HepG2 (cell line): Measurements from ENCODE around the gene CCNYL1. TPM values are rescaled to one million over a fixed set of nuclear protein-coding genes. Genes with fewer than 3 reads are reported as not detected.
"Not testable (repeated sequence)": the region's sequence is repeated elsewhere in the genome, so short reads cannot be mapped to it uniquely, and the experiment has no call there.

Experiments
- CEBPG ChIP-seq: IDR thresholded peaks from 2 replicates; pipeline ENCODE4 v1.6.1; 2016
- GATAD2A ChIP-seq: IDR thresholded peaks from 2 replicates; pipeline ENCODE4 v1.6.1; 2016
- HNF4A ChIP-seq: sonication (generic); formaldehyde crosslinking; IDR thresholded peaks from 2 replicates; pipeline ENCODE4 v1.4.0; 2020; ENCODE audit warnings: missing genetic modification reagents
- KAT7 ChIP-seq: IDR thresholded peaks from 2 replicates; pipeline ENCODE4 v1.6.1; 2018; ENCODE audit warnings: borderline replicate concordance, missing compliant biosample characterization
- NR2F6 ChIP-seq, 2 experiments: IDR thresholded peaks; 2 replicates each; pipeline ENCODE4 v1.6.1; 2016; ENCODE audit warnings: antibody characterized with exemption in 1 of 2, mild to moderate bottlenecking in 1 of 2
- RCOR2 ChIP-seq: IDR thresholded peaks from 2 replicates; pipeline ENCODE4 v1.6.1; 2016; ENCODE audit warnings: missing biosample characterization, missing genetic modification reagents
- RXRA ChIP-seq: sonication (generic); formaldehyde crosslinking; IDR thresholded peaks from 2 replicates; pipeline ENCODE4 v1.5.1; 2020; ENCODE audit warnings: missing genetic modification reagents
- RXRB ChIP-seq: IDR thresholded peaks from 2 replicates; pipeline ENCODE4 v1.6.1; 2016; ENCODE audit warnings: borderline replicate concordance, missing genetic modification reagents, missing compliant biosample characterization
- SALL1 ChIP-seq: sonication (generic); formaldehyde crosslinking; IDR thresholded peaks from 2 replicates; pipeline ENCODE4 v1.8.0; 2022; ENCODE audit warnings: mild to moderate bottlenecking, missing genetic modification reagents
- ZMYM2 ChIP-seq: sonication (generic); formaldehyde crosslinking; IDR thresholded peaks from 2 replicates; pipeline ENCODE4 v1.8.0; 2022; ENCODE audit warnings: mild to moderate bottlenecking, missing genetic modification reagents
- ZNF205 ChIP-seq: IDR thresholded peaks from 2 replicates; pipeline ENCODE4 v1.6.1; 2018; ENCODE audit warnings: missing biosample characterization, missing genetic modification reagents
- ZNF33B ChIP-seq: sonication (generic); formaldehyde crosslinking; IDR thresholded peaks from 2 replicates; pipeline ENCODE4 v1.5.1; 2020; ENCODE audit warnings: mild to moderate bottlenecking, missing genetic modification reagents
- ZNF34 ChIP-seq: sonication (generic); formaldehyde crosslinking; IDR thresholded peaks from 2 replicates; pipeline ENCODE4 v1.4.0; 2020; ENCODE audit warnings: mild to moderate bottlenecking, missing genetic modification reagents, borderline replicate concordance
- ZNF761 ChIP-seq: sonication (generic); formaldehyde crosslinking; conservative IDR thresholded peaks from 2 replicates; pipeline ENCODE4 v1.4.0; 2020; ENCODE audit warnings: mild to moderate bottlenecking, missing genetic modification reagents
- ZNF776 ChIP-seq: sonication (generic); formaldehyde crosslinking; IDR thresholded peaks from 2 replicates; pipeline ENCODE4 v1.4.0; 2020; ENCODE audit warnings: mild to moderate bottlenecking, missing genetic modification reagents
- polyA plus RNA-seq, 8 experiments: library from polyadenylated mRNA; depleted of rRNA in 3 of 8; stranded (reverse) in 7 of 8; unstranded in 1 of 8; fragments of >200 nt; fragmentation: Illumina TruSeq in 4 of 8; extraction: Trizol in 4 of 8; gene quantifications; 2 replicates each; pipeline versions ENCODE4 v1.2.1 to v1.2.3, GENCODE V29; 2011 to 2016; ENCODE audit warnings: low read depth in 4 of 8, missing spikeins in 1 of 8, mixed read lengths in 1 of 8; ENCODE audit not compliant: insufficient read depth in 1 of 8
- total RNA-seq, 5 experiments: library from RNA; depleted of rRNA; stranded (reverse); fragments of >200 nt; fragmentation: Illumina TruSeq; extraction: Trizol; gene quantifications; 2 replicates each; pipeline ENCODE4 v1.2.3, GENCODE V29; 2016; ENCODE audit warnings: low read depth in 1 of 5
- TF ChIP-seq, protein P1 (sequence below): sonication (generic); formaldehyde crosslinking; conservative IDR thresholded peaks from 2 replicates; pipeline ENCODE4 v1.4.0; 2020; ENCODE audit warnings: mild to moderate bottlenecking, missing genetic modification reagents, moderate library complexity
- TF ChIP-seq, protein P2 (sequence below): IDR thresholded peaks from 2 replicates; pipeline ENCODE4 v1.4.0; 2020; ENCODE audit warnings: mild to moderate bottlenecking, missing genetic modification reagents
- TF ChIP-seq, protein P3 (sequence below): IDR thresholded peaks from 2 replicates; pipeline ENCODE4 v1.6.1; 2016; ENCODE audit warnings: mild to moderate bottlenecking
- TF ChIP-seq, protein P4 (sequence below): sonication (generic); formaldehyde crosslinking; IDR thresholded peaks from 2 replicates; pipeline ENCODE4 v1.4.0; 2020; ENCODE audit warnings: missing genetic modification reagents

Gene CCNYL1
- total and polyA plus RNA-seq, 2 of the 13 experiments (the other 11 are each of a cell fraction or from before 2014, with no cell fraction given), result 12.5 to 16.2 TPM

DNA sequence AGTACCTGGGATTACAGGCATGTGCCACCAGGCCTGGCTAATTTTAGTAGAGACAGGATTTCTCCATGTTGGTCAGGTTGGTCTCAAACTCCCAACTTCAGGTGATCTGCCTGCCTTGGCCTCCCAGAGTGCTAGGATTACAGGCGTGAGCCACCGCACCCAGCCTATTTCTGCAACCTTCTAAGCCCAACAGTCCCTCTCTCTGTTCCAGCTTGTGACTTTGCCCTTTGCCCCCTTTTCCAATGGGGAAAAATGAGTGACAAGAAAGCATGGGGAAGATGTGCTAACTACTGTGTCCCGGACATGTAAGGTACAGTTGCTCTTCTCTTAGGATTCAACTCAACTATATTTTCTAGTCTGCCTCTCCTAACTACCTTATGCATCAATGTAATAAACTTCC, 50.0 kb downstream of the CCNYL1 start (continued):
- TF ChIP-seq, protein P1, sequence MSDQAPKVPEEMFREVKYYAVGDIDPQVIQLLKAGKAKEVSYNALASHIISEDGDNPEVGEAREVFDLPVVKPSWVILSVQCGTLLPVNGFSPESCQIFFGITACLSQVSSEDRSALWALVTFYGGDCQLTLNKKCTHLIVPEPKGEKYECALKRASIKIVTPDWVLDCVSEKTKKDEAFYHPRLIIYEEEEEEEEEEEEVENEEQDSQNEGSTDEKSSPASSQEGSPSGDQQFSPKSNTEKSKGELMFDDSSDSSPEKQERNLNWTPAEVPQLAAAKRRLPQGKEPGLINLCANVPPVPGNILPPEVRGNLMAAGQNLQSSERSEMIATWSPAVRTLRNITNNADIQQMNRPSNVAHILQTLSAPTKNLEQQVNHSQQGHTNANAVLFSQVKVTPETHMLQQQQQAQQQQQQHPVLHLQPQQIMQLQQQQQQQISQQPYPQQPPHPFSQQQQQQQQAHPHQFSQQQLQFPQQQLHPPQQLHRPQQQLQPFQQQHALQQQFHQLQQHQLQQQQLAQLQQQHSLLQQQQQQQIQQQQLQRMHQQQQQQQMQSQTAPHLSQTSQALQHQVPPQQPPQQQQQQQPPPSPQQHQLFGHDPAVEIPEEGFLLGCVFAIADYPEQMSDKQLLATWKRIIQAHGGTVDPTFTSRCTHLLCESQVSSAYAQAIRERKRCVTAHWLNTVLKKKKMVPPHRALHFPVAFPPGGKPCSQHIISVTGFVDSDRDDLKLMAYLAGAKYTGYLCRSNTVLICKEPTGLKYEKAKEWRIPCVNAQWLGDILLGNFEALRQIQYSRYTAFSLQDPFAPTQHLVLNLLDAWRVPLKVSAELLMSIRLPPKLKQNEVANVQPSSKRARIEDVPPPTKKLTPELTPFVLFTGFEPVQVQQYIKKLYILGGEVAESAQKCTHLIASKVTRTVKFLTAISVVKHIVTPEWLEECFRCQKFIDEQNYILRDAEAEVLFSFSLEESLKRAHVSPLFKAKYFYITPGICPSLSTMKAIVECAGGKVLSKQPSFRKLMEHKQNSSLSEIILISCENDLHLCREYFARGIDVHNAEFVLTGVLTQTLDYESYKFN (CRISPR knock-in tag), result peak; percentile 43; the same call in 1 of the 2 replicates
- TF ChIP-seq HNF4A (CRISPR knock-in tag), result peak; percentile 59; the same call in 1 of the 2 replicates
- TF ChIP-seq GATAD2A (CRISPR knock-in tag), result 0 out of 2 replicates have a peak, but pooled peaks have one; percentile 25
- TF ChIP-seq SALL1, result peak; percentile 37; the same call in 1 of the 2 replicates
- 0 out of 2 replicates have a peak, but pooled peaks have one; percentile 23 for TF ChIP-seq ZNF33B (CRISPR knock-in tag)
- TF ChIP-seq, protein P2, sequence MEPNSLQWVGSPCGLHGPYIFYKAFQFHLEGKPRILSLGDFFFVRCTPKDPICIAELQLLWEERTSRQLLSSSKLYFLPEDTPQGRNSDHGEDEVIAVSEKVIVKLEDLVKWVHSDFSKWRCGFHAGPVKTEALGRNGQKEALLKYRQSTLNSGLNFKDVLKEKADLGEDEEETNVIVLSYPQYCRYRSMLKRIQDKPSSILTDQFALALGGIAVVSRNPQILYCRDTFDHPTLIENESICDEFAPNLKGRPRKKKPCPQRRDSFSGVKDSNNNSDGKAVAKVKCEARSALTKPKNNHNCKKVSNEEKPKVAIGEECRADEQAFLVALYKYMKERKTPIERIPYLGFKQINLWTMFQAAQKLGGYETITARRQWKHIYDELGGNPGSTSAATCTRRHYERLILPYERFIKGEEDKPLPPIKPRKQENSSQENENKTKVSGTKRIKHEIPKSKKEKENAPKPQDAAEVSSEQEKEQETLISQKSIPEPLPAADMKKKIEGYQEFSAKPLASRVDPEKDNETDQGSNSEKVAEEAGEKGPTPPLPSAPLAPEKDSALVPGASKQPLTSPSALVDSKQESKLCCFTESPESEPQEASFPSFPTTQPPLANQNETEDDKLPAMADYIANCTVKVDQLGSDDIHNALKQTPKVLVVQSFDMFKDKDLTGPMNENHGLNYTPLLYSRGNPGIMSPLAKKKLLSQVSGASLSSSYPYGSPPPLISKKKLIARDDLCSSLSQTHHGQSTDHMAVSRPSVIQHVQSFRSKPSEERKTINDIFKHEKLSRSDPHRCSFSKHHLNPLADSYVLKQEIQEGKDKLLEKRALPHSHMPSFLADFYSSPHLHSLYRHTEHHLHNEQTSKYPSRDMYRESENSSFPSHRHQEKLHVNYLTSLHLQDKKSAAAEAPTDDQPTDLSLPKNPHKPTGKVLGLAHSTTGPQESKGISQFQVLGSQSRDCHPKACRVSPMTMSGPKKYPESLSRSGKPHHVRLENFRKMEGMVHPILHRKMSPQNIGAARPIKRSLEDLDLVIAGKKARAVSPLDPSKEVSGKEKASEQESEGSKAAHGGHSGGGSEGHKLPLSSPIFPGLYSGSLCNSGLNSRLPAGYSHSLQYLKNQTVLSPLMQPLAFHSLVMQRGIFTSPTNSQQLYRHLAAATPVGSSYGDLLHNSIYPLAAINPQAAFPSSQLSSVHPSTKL (CRISPR knock-in tag), result 0 out of 2 replicates have a peak, but pooled peaks have one; percentile 31
- 0 out of 2 replicates have a peak, but pooled peaks have one; percentile 35 for TF ChIP-seq ZNF205
- TF ChIP-seq RXRA, result 0 out of 2 replicates have a peak, but pooled peaks have one; percentile 33
- TF ChIP-seq ZMYM2 (CRISPR knock-in tag), result peak; percentile 89
- TF ChIP-seq ZNF34 (CRISPR knock-in tag), result 0 out of 2 replicates have a peak, but pooled peaks have one; percentile 48
- TF ChIP-seq KAT7 (CRISPR knock-in tag), result 0 out of 2 replicates have a peak, but pooled peaks have one; percentile 21
- TF ChIP-seq RCOR2 (CRISPR knock-in tag), result peak; percentile 15; the same call in 1 of the 2 replicates
- TF ChIP-seq NR2F6 (IDR thresholded peaks at IDR 0.05), result peak; percentile 35; the same call in 1 of the 2 replicates
- TF ChIP-seq NR2F6 (CRISPR knock-in tag; IDR thresholded peaks at IDR 0.05), result not testable (repeated sequence)
- 0 out of 2 replicates have a peak, but pooled peaks have one; percentile 3 for TF ChIP-seq CEBPG (CRISPR knock-in tag)
- TF ChIP-seq, protein P3, sequence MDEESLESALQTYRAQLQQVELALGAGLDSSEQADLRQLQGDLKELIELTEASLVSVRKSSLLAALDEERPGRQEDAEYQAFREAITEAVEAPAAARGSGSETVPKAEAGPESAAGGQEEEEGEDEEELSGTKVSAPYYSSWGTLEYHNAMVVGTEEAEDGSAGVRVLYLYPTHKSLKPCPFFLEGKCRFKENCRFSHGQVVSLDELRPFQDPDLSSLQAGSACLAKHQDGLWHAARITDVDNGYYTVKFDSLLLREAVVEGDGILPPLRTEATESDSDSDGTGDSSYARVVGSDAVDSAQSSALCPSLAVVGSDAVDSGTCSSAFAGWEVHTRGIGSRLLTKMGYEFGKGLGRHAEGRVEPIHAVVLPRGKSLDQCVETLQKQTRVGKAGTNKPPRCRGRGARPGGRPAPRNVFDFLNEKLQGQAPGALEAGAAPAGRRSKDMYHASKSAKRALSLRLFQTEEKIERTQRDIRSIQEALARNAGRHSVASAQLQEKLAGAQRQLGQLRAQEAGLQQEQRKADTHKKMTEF (CRISPR knock-in tag), result 0 out of 2 replicates have a peak, but pooled peaks have one; percentile 27
- TF ChIP-seq, protein P4, sequence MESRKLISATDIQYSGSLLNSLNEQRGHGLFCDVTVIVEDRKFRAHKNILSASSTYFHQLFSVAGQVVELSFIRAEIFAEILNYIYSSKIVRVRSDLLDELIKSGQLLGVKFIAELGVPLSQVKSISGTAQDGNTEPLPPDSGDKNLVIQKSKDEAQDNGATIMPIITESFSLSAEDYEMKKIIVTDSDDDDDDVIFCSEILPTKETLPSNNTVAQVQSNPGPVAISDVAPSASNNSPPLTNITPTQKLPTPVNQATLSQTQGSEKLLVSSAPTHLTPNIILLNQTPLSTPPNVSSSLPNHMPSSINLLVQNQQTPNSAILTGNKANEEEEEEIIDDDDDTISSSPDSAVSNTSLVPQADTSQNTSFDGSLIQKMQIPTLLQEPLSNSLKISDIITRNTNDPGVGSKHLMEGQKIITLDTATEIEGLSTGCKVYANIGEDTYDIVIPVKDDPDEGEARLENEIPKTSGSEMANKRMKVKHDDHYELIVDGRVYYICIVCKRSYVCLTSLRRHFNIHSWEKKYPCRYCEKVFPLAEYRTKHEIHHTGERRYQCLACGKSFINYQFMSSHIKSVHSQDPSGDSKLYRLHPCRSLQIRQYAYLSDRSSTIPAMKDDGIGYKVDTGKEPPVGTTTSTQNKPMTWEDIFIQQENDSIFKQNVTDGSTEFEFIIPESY (CRISPR knock-in tag), result 0 out of 2 replicates have a peak, but pooled peaks have one; percentile 20
- TF ChIP-seq ZNF776, result 0 out of 2 replicates have a peak, but pooled peaks have one; percentile 37
- 0 out of 2 replicates have a peak, but pooled peaks have one; percentile 28 for TF ChIP-seq ZNF761 (CRISPR knock-in tag)
- TF ChIP-seq RXRB (CRISPR knock-in tag), result 0 out of 2 replicates have a peak, but pooled peaks have one; percentile 7
